HK-2 (cell line): ENCODE results near the gene RHOA.
A peak's percentile ranks its signal among the peaks of the same experiment; 100 is the strongest.

ENCODE experiments used
- DNase-seq: peaks from one replicate; pipeline ENCODE4 v3.0.0-alpha.2; 2018; ENCODE audit not compliant: unreplicated experiment

Gene RHOA

GRCh38 chr3:49411968-49412631 is at the start of gene RHOA, which contains the start of gene TCTA:
RHOA (minus strand) TSS chr3:49411976; CDS start chr3:49375589, 36,387 bp downstream.
TCTA (plus strand) TSS chr3:49412423; CDS start chr3:49412427, 4 bp downstream.
- peak; percentile 95 for DNase-seq

GRCh38 chr3:49460956-49461355 is 49.2 kb upstream of the RHOA start:
- DNase-seq = no peak

- no peak for DNase-seq
Observed at GRCh38 chr3:49460188-49460890, 48.6 kb upstream of the RHOA start.

GRCh38 chr3:49456466-49456865 is 44.7 kb upstream of the RHOA start:
- no peak for DNase-seq

- no peak for DNase-seq
Observed at GRCh38 chr3:49454898-49455681, 43.3 kb upstream of the RHOA start.

GRCh38 chr3:49454458-49454857 is 42.7 kb upstream of the RHOA start:
- no peak for DNase-seq

GRCh38 chr3:49453621-49454020 is 41.8 kb upstream of the RHOA start:
- no peak for DNase-seq

- no peak for DNase-seq
Observed at GRCh38 chr3:49445391-49445790, 33.6 kb upstream of the RHOA start.

GRCh38 chr3:49434731-49435130 is 23.0 kb upstream of the RHOA start:
- no peak for DNase-seq

GRCh38 chr3:49428752-49429080 is 16.9 kb upstream of the RHOA start:
- no peak for DNase-seq

- DNase-seq = no peak
Observed at GRCh38 chr3:49427586-49427985, 15.8 kb upstream of the RHOA start.

- DNase-seq = no peak
Observed at GRCh38 chr3:49424816-49425215, 13.0 kb upstream of the RHOA start.

- DNase-seq = no peak
Observed at GRCh38 chr3:49422379-49423248, 10.8 kb upstream of the RHOA start, which contains the start of gene AMT. AMT (minus strand) TSS chr3:49422473; CDS start chr3:49422450, 23 bp downstream.

- no peak for DNase-seq
Observed at GRCh38 chr3:49421890-49422378, 10.2 kb upstream of the RHOA start.

GRCh38 chr3:49417516-49418120 is 5.8 kb upstream of the RHOA start:
- no peak for DNase-seq

- DNase-seq = no peak
Observed at GRCh38 chr3:49416867-49417266, 5.1 kb upstream of the RHOA start.

- DNase-seq = no peak
Observed at GRCh38 chr3:49415931-49416601, 4.3 kb upstream of the RHOA start.

- no peak for DNase-seq
Observed at GRCh38 chr3:49414753-49415152, 3.0 kb upstream of the RHOA start.

- no peak for DNase-seq
Observed at GRCh38 chr3:49413338-49413734, 1.6 kb upstream of the RHOA start.

- no peak for DNase-seq
Observed at GRCh38 chr3:49412632-49413337, 1.0 kb upstream of the RHOA start.
